ENCODE data around the gene MAGEA8. TPM values are rescaled to one million over a fixed set of nuclear protein-coding genes. Genes with fewer than 3 reads are reported as not detected.

Gene MAGEA8
- total RNA-seq, 1 donor from 2014 or later, result not detected

Other genes starting within 250 kb of the MAGEA8 start
- gene TMEM185A, start 249.4 kb upstream of the MAGEA8 start, total RNA-seq, result 33.5 TPM
- gene MAGEA11, start 169.1 kb upstream of the MAGEA8 start, total RNA-seq, result not detected
- gene HSFX1, start 107.1 kb upstream of the MAGEA8 start, total RNA-seq, result 1.7 TPM
- not detected for gene MAGEA9, start 99.3 kb upstream of the MAGEA8 start, total RNA-seq
- not detected for gene HSFX4, start 48.4 kb downstream of the MAGEA8 start, total RNA-seq
- gene EOLA2, start 57.3 kb downstream of the MAGEA8 start, total RNA-seq, result 20.7 TPM

All from Right ventricle myocardium inferior (tissue), 1 donor.